ENCODE results near the gene SLC35F1.

Gene SLC35F1

GRCh38 chr6:118318648-118319047 is 411.6 kb downstream of the SLC35F1 start:
- Histone ChIP-seq H3K4me3 (ENCODE audit: low read length in 2 of 2) (no peak overlapping the region), H3K9me3 (replicated peaks in 1 of 2; ENCODE audit: control insufficient read depth in 2 of 2, insufficient read depth in 1 of 2, low read depth in 1 of 2, low read length in 2 of 2) (peaks cover 0 to 2% of the 10 kb centered on the region in 2 donors), H2BK5ac (ENCODE audit: low read length) (no peak overlapping the region), H3K18ac (ENCODE audit: low read length) (no peak overlapping the region), H2BK120ac (ENCODE audit: low read depth, low read length) (no peak overlapping the region), H4K8ac (ENCODE audit: low read depth, low read length) (no peak overlapping the region), H3K27me3 (ENCODE audit: control insufficient read depth in 3 of 3, insufficient read depth in 3 of 3, low read depth in 1 of 3, low read length in 3 of 3) (no peaks in the 10 kb centered on the region), H3K9ac (ENCODE audit: low read depth, low read length, poor library complexity) (no peak overlapping the region), H2AFZ (ENCODE audit: low read length) (no peak overlapping the region), H3K36me3 (replicated peaks in 1 of 2; ENCODE audit: control insufficient read depth in 2 of 2, insufficient read depth in 2 of 2, low read length in 2 of 2) (peaks cover 0 to 29% of the 10 kb centered on the region in 2 donors), H2BK15ac (ENCODE audit: low read length) (no peak overlapping the region), H3K4me2 (ENCODE audit: insufficient read depth, low read length, poor library complexity, severe bottlenecking) (no peak overlapping the region), H3K79me1 (ENCODE audit: low read depth, low read length) (no peaks in the 10 kb centered on the region), H3K27ac (replicated peaks; ENCODE audit: low read length) (no peak overlapping the region), H3K4me1 (ENCODE audit: control insufficient read depth in 2 of 2, insufficient read depth in 1 of 2, low read depth in 1 of 2, low read length in 2 of 2) (peaks cover 4 to 12% of the 10 kb centered on the region in 2 donors), H3K4ac (ENCODE audit: low read length) (no peak overlapping the region), H3K14ac (ENCODE audit: low read length) (no peak overlapping the region), H2AK5ac (ENCODE audit: low read depth, low read length) (no peak overlapping the region), H2BK12ac (ENCODE audit: low read length) (no peak overlapping the region), H3K23ac (ENCODE audit: low read depth, low read length, poor library complexity) (no peak overlapping the region), H4K91ac (ENCODE audit: low read depth, low read length, poor library complexity) (no peak overlapping the region)
- DNase-seq (ENCODE audit: low spot score), result no peak
- no CpG with 5 or more reads among the region's 3 CpGs for WGBS, 2 donors (ENCODE audit: extremely low coverage in 2 of 2, insufficient read length in 2 of 2, insufficient replicate concordance in 1 of 2)

GRCh38 chr6:118319416-118319815 is 412.4 kb downstream of the SLC35F1 start:
- Histone ChIP-seq H2BK5ac (ENCODE audit: low read length) (no peak overlapping the region), H2BK12ac (ENCODE audit: low read length) (no peak overlapping the region), H3K27me3 (ENCODE audit: control insufficient read depth in 3 of 3, insufficient read depth in 3 of 3, low read depth in 1 of 3, low read length in 3 of 3) (no peaks in the 10 kb centered on the region), H2BK120ac (ENCODE audit: low read depth, low read length) (no peak overlapping the region), H3K18ac (ENCODE audit: low read length) (no peak overlapping the region), H3K9ac (ENCODE audit: low read depth, low read length, poor library complexity) (no peak overlapping the region), H3K27ac (replicated peaks; ENCODE audit: low read length) (no peak overlapping the region), H3K4ac (ENCODE audit: low read length) (no peak overlapping the region), H3K4me2 (ENCODE audit: insufficient read depth, low read length, poor library complexity, severe bottlenecking) (no peak overlapping the region), H3K36me3 (replicated peaks in 1 of 2; ENCODE audit: control insufficient read depth in 2 of 2, insufficient read depth in 2 of 2, low read length in 2 of 2) (peaks cover 0 to 22% of the 10 kb centered on the region in 2 donors), H4K91ac (ENCODE audit: low read depth, low read length, poor library complexity) (no peak overlapping the region), H3K14ac (ENCODE audit: low read length) (no peak overlapping the region), H2AFZ (ENCODE audit: low read length) (no peak overlapping the region), H3K79me1 (ENCODE audit: low read depth, low read length) (no peaks in the 10 kb centered on the region), H4K8ac (ENCODE audit: low read depth, low read length) (no peak overlapping the region), H2AK5ac (ENCODE audit: low read depth, low read length) (no peak overlapping the region), H3K9me3 (replicated peaks in 1 of 2; ENCODE audit: control insufficient read depth in 2 of 2, insufficient read depth in 1 of 2, low read depth in 1 of 2, low read length in 2 of 2) (peaks cover 0 to 2% of the 10 kb centered on the region in 2 donors), H2BK15ac (ENCODE audit: low read length) (no peak overlapping the region), H3K23ac (ENCODE audit: low read depth, low read length, poor library complexity) (no peak overlapping the region), H3K4me3 (ENCODE audit: low read length in 2 of 2) (no peak overlapping the region), H3K4me1 (ENCODE audit: control insufficient read depth in 2 of 2, insufficient read depth in 1 of 2, low read depth in 1 of 2, low read length in 2 of 2) (peaks cover 4 to 12% of the 10 kb centered on the region in 2 donors)
- DNase-seq (ENCODE audit: low spot score), result no peak
- no CpG with 5 or more reads among the region's 3 CpGs for WGBS, 2 donors (ENCODE audit: extremely low coverage in 2 of 2, insufficient read length in 2 of 2, insufficient replicate concordance in 1 of 2)

- Histone ChIP-seq H3K36me3 (replicated peaks in 1 of 2; ENCODE audit: control insufficient read depth in 2 of 2, insufficient read depth in 2 of 2, low read length in 2 of 2) (peaks cover 0 to 15% of the 10 kb centered on the region in 2 donors), H3K4me3 (ENCODE audit: low read length in 2 of 2) (no peak overlapping the region), H2AFZ (ENCODE audit: low read length) (no peak overlapping the region), H4K91ac (ENCODE audit: low read depth, low read length, poor library complexity) (no peak overlapping the region), H4K8ac (ENCODE audit: low read depth, low read length) (no peak overlapping the region), H3K9ac (ENCODE audit: low read depth, low read length, poor library complexity) (no peak overlapping the region), H2AK5ac (ENCODE audit: low read depth, low read length) (no peak overlapping the region), H3K14ac (ENCODE audit: low read length) (no peak overlapping the region), H3K9me3 (replicated peaks in 1 of 2; ENCODE audit: control insufficient read depth in 2 of 2, insufficient read depth in 1 of 2, low read depth in 1 of 2, low read length in 2 of 2) (peaks cover 0 to 2% of the 10 kb centered on the region in 2 donors), H3K79me1 (ENCODE audit: low read depth, low read length) (no peaks in the 10 kb centered on the region), H3K4me2 (ENCODE audit: insufficient read depth, low read length, poor library complexity, severe bottlenecking) (no peak overlapping the region), H3K4ac (ENCODE audit: low read length) (no peak overlapping the region), H3K23ac (ENCODE audit: low read depth, low read length, poor library complexity) (no peak overlapping the region), H3K27ac (replicated peaks; ENCODE audit: low read length) (no peak overlapping the region), H2BK5ac (ENCODE audit: low read length) (no peak overlapping the region), H3K18ac (ENCODE audit: low read length) (no peak overlapping the region), H2BK120ac (ENCODE audit: low read depth, low read length) (no peak overlapping the region), H2BK12ac (ENCODE audit: low read length) (no peak overlapping the region), H3K4me1 (ENCODE audit: control insufficient read depth in 2 of 2, insufficient read depth in 1 of 2, low read depth in 1 of 2, low read length in 2 of 2) (peaks cover 4 to 12% of the 10 kb centered on the region in 2 donors), H3K27me3 (ENCODE audit: control insufficient read depth in 3 of 3, insufficient read depth in 3 of 3, low read depth in 1 of 3, low read length in 3 of 3) (no peaks in the 10 kb centered on the region), H2BK15ac (ENCODE audit: low read length) (no peak overlapping the region)
- no peak for DNase-seq (ENCODE audit: low spot score)
- WGBS, 2 donors (ENCODE audit: extremely low coverage in 2 of 2, insufficient read length in 2 of 2, insufficient replicate concordance in 1 of 2), result no CpG with 5 or more reads among the region's 5 CpGs
These were observed 413.0 kb downstream of the SLC35F1 start for GRCh38 chr6:118319894-118320649.

GRCh38 chr6:118320652-118321051 is 413.6 kb downstream of the SLC35F1 start:
- no peak overlapping the region for H3K4me3 ChIP-seq (ENCODE audit: low read length in 2 of 2)
- no peak overlapping the region for H3K23ac ChIP-seq (ENCODE audit: low read depth, low read length, poor library complexity)
- H3K9me3 ChIP-seq (replicated peaks in 1 of 2; ENCODE audit: control insufficient read depth in 2 of 2, insufficient read depth in 1 of 2, low read depth in 1 of 2, low read length in 2 of 2), result peaks cover 0 to 2% of the 10 kb centered on the region in 2 donors
- no peak overlapping the region for H4K8ac ChIP-seq (ENCODE audit: low read depth, low read length)
- H2AFZ ChIP-seq (ENCODE audit: low read length), result no peak overlapping the region
- WGBS, 2 donors (ENCODE audit: extremely low coverage in 2 of 2, insufficient read length in 2 of 2, insufficient replicate concordance in 1 of 2), result no CpG with 5 or more reads among the region's 2 CpGs
- peaks cover 4 to 12% of the 10 kb centered on the region in 2 donors for H3K4me1 ChIP-seq (ENCODE audit: control insufficient read depth in 2 of 2, insufficient read depth in 1 of 2, low read depth in 1 of 2, low read length in 2 of 2)
- H3K79me1 ChIP-seq (ENCODE audit: low read depth, low read length), result no peaks in the 10 kb centered on the region
- no peak overlapping the region for H2AK5ac ChIP-seq (ENCODE audit: low read depth, low read length)
- H2BK12ac ChIP-seq (ENCODE audit: low read length), result no peak overlapping the region
- H2BK5ac ChIP-seq (ENCODE audit: low read length), result no peak overlapping the region
- no peak overlapping the region for H3K4ac ChIP-seq (ENCODE audit: low read length)
- peaks cover 0 to 11% of the 10 kb centered on the region in 2 donors for H3K36me3 ChIP-seq (replicated peaks in 1 of 2; ENCODE audit: control insufficient read depth in 2 of 2, insufficient read depth in 2 of 2, low read length in 2 of 2)
- H2BK15ac ChIP-seq (ENCODE audit: low read length), result no peak overlapping the region
- H4K91ac ChIP-seq (ENCODE audit: low read depth, low read length, poor library complexity), result no peak overlapping the region
- no peak overlapping the region for H3K14ac ChIP-seq (ENCODE audit: low read length)
- no peak for DNase-seq (ENCODE audit: low spot score)
- no peaks in the 10 kb centered on the region for H3K27me3 ChIP-seq (ENCODE audit: control insufficient read depth in 3 of 3, insufficient read depth in 3 of 3, low read depth in 1 of 3, low read length in 3 of 3)
- H3K9ac ChIP-seq (ENCODE audit: low read depth, low read length, poor library complexity), result no peak overlapping the region
- H3K27ac ChIP-seq (replicated peaks; ENCODE audit: low read length), result no peak overlapping the region
- H2BK120ac ChIP-seq (ENCODE audit: low read depth, low read length), result no peak overlapping the region
- no peak overlapping the region for H3K18ac ChIP-seq (ENCODE audit: low read length)
- H3K4me2 ChIP-seq (ENCODE audit: insufficient read depth, low read length, poor library complexity, severe bottlenecking), result no peak overlapping the region

Measured in neuronal stem cell (in vitro differentiated cells).